ENCODE results near the gene C7orf33.
"Not testable (repeated sequence)": the region's sequence is repeated elsewhere in the genome, so short reads cannot be mapped to it uniquely, and the experiment has no call there.

The C7orf33 gene

DNA sequence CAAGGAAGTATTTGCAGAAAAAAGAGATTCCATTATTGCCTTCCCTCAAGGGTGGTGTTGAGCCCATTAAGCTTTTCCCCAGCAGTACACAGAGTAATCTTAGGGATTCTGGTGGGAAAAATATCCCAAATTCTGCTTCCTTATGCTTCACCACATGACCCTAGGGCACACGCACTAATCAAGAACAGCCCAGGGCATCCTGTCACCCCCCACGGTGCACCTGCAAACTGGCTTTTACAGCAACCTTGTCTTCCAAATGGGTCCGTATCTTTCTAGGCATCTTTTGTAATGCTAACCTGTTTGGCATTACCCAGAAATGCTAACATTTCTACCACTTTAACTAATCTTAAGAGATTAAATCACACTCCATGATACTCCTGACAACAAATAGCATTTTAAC is 926 bp upstream of the C7orf33 start:
- no peak for DNase-seq (ENCODE audit: low read depth)
- no peak overlapping the region for H3K4me3 ChIP-seq (ENCODE audit: low read depth, low read length)
- TF ChIP-seq, protein P1, sequence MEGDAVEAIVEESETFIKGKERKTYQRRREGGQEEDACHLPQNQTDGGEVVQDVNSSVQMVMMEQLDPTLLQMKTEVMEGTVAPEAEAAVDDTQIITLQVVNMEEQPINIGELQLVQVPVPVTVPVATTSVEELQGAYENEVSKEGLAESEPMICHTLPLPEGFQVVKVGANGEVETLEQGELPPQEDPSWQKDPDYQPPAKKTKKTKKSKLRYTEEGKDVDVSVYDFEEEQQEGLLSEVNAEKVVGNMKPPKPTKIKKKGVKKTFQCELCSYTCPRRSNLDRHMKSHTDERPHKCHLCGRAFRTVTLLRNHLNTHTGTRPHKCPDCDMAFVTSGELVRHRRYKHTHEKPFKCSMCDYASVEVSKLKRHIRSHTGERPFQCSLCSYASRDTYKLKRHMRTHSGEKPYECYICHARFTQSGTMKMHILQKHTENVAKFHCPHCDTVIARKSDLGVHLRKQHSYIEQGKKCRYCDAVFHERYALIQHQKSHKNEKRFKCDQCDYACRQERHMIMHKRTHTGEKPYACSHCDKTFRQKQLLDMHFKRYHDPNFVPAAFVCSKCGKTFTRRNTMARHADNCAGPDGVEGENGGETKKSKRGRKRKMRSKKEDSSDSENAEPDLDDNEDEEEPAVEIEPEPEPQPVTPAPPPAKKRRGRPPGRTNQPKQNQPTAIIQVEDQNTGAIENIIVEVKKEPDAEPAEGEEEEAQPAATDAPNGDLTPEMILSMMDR (IDR thresholded peaks at IDR 0.05; ENCODE audit: control insufficient read depth, extremely low read depth, insufficient read depth), result no peak

DNA sequence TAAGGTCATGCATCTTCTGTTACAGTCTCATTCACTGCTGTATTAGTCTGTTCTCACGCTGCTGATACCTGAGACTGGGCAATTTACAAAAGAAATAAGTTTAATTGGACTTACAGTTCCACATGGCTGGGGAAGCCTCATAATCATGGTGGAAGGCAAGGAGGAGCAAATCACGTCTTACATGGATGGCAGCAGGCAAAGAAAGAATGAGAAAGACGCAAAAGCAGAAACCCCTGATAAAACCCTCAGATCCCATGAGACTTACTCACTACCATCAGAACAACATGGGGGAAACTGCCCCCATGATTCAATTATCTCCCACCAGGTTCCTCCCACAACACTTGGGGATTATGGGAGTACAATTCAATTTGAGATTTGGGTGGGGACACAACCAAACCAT is 5.8 kb downstream of the C7orf33 start:
- H3K4me3 ChIP-seq (ENCODE audit: low read depth, low read length); DNase-seq (ENCODE audit: low read depth): not testable (repeated sequence)

DNA sequence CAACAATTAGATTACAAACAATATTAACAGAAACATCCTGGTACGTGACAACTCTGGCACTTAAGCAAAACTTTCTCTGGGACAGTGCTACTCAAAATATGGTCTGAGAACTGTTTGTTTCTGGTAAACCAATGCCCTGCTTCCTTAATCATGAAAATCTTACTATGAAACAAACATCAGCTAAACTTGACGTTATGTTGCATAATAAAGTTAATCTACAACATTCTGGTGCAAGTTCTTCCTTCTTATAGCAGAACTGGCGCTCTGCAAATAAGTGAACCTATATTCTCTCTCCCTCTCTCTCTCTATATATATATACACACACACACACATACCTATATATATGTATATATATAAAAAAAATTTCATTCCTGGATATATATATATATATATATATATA is 7.8 kb downstream of the C7orf33 start:
- no peak for DNase-seq (ENCODE audit: low read depth)
- no peak overlapping the region for H3K4me3 ChIP-seq (ENCODE audit: low read depth, low read length)
- TF ChIP-seq, protein P1 (IDR thresholded peaks at IDR 0.05; ENCODE audit: control insufficient read depth, extremely low read depth, insufficient read depth), result no peak

DNA sequence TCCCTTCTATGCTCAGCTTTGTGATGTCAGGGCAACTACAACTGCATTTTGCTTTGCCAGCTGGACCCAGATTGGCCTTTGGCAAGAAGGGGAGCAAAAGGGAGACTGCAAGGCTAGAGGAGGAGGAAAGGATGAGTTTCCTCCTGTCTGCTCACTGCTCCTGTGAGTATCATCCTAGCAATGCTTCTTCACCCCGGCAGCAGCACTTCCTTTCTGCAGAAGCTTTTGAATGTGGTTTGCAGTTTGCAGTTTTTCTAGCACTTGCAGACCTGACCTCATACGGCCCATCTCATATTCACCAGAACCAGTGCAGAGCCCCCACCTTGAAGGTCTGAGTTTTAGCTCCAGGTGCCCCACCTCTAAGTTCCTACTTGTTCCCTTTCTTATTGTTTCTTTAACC is 14.8 kb downstream of the C7orf33 start:
- no peak overlapping the region for H3K4me3 ChIP-seq (ENCODE audit: low read depth, low read length)
- DNase-seq (ENCODE audit: low read depth), result no peak
- TF ChIP-seq, protein P1 (IDR thresholded peaks at IDR 0.05; ENCODE audit: control insufficient read depth, extremely low read depth, insufficient read depth), result no peak

DNA sequence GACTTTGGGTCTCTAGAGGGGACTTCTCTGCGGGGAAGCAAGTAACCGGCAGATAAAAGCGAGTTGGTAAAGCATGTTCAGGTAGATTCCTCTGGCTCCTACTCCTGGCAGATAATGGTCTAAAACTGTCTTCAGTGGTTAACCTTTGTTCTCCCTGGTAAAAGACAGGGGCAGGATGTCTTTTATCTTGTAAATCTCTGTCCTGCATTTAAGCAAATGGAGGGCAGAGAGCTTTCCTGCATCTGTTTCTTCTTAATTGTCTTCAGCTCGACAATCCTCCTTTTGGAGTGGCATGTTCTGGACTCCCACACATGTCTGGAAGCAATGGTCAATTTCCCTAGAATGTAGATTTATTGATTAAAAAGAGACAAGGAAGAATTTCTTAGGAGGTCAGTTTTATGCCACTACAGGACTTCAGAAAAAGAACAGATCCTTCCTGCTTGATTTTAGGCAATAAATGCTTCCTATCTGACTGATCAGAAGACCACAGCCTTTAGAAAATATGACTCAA is 16.6 kb downstream of the C7orf33 start:
- H3K4me3 ChIP-seq (ENCODE audit: low read depth, low read length), result no peak overlapping the region
- TF ChIP-seq, protein P1 (IDR thresholded peaks at IDR 0.05; ENCODE audit: control insufficient read depth, extremely low read depth, insufficient read depth), result no peak
- no peak for DNase-seq (ENCODE audit: low read depth)

DNA sequence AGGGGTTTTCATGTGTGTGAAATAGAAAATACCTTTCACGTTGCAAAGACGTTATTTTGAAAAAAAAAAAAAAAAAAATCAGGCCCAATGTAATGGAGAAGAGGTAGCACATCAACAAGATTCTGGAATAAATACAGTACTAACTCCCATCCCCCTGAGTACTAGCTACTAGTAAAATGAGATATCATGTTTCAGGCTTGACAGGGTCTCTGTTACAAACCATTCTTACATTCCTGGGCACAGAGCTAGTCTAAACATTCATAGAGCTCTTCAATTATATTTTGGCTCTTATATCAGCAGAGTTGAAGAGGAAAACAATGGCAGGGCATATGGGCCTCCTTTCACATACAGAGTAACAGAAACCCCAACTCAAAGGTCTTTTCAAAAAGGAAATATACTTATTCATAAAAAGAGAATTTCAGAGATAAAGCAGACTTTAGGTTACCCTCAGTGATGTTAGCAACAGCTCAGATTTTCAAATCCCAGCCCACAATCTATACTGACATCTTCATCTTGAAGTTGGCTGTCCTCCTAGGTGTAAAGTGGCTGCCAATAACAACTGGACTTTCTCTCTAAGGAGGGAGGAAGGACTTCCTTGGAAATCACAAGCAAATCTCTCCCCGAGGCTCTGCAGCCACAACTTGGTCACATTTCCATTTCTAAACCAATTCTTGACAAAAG is 18.6 kb downstream of the C7orf33 start:
- TF ChIP-seq, protein P1 (IDR thresholded peaks at IDR 0.05; ENCODE audit: control insufficient read depth, extremely low read depth, insufficient read depth), result no peak
- H3K4me3 ChIP-seq (ENCODE audit: low read depth, low read length), result no peak overlapping the region
- no peak for DNase-seq (ENCODE audit: low read depth)

DNA sequence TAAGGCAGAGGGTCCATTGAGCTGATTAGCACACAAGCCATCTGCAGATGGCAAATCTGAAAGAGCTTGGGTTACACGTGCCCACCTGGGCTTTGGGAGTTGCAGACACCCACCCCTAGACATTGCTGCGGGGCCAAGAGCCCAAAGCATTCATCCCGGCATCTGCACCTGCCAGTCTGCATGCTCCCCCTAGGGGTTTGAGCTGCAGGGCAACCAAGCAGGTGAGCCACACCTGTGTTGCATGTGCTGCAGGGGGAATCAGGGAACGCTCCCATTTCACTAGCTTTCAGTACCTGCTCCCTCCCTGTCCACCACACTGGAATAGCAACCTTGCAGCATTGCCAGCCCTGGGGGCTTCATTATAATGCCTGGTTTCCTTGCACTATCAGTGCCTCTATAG is 21.1 kb downstream of the C7orf33 start:
- no peak overlapping the region for H3K4me3 ChIP-seq (ENCODE audit: low read depth, low read length)
- TF ChIP-seq, protein P1 (IDR thresholded peaks at IDR 0.05; ENCODE audit: control insufficient read depth, extremely low read depth, insufficient read depth), result no peak
- DNase-seq (ENCODE audit: low read depth), result no peak

Data from LNCaP clone FGC (cell line).